SJCRH30 (cell line): ENCODE measurements around the gene ANKRD36C. TPM values are rescaled to one million over a fixed set of nuclear protein-coding genes. Genes with fewer than 3 reads are reported as not detected.
"Not testable (repeated sequence)": the region's sequence is repeated elsewhere in the genome, so short reads cannot be mapped to it uniquely, and the experiment has no call there.

Experiments used
- DNase-seq, 2 experiments: peaks; one replicate each; pipeline ENCODE4 v3.0.0-alpha.2; 2015 to 2020
- H3K27ac ChIP-seq: fragments of 250-450 bp; sonication (Bioruptor Pico); 2 replicates; pipeline ENCODE4 v1.5.1; 2020; ENCODE audit warnings: mild to moderate bottlenecking, moderate library complexity
- H3K27me3 ChIP-seq: fragments of 250-450 bp; sonication (Bioruptor Pico); 2 replicates; pipeline ENCODE4 v1.5.1; 2020; ENCODE audit warnings: mild to moderate bottlenecking, moderate library complexity
- H3K36me3 ChIP-seq: fragments of 250-450 bp; sonication (Bioruptor Pico); 2 replicates; pipeline ENCODE4 v1.5.1; 2020; ENCODE audit warnings: mild to moderate bottlenecking, moderate library complexity
- H3K4me1 ChIP-seq: fragments of 250-450 bp; sonication (Bioruptor Pico); 2 replicates; pipeline ENCODE4 v1.5.1; 2020; ENCODE audit warnings: mild to moderate bottlenecking, moderate library complexity
- H3K4me3 ChIP-seq: fragments of 250-450 bp; sonication (Bioruptor Pico); 2 replicates; pipeline ENCODE4 v1.5.1; 2020; ENCODE audit warnings: mild to moderate bottlenecking, moderate library complexity
- H3K9me3 ChIP-seq: fragments of 250-450 bp; sonication (Bioruptor Pico); replicated peaks from 2 replicates; pipeline ENCODE4 v1.5.1; 2020; ENCODE audit warnings: mild to moderate bottlenecking, moderate library complexity
- total RNA-seq: library from RNA; depleted of rRNA; stranded (reverse); fragments of >200 nt; shearing (Covaris generic); gene quantifications from 2 replicates; pipeline ENCODE4 v1.2.3, GENCODE V29; 2014; rRNA removed

The ANKRD36C gene
- total RNA-seq, 1 experiment from 2014 or later = 28.8 TPM

GRCh38 chr2:95793970-95794369, 197.7 kb downstream of the ANKRD36C start:
- H3K4me1 ChIP-seq, H3K27ac ChIP-seq, H3K9me3 ChIP-seq, DNase-seq, H3K36me3 ChIP-seq, H3K27me3 ChIP-seq, H3K4me3 ChIP-seq: not testable (repeated sequence)

DNA sequence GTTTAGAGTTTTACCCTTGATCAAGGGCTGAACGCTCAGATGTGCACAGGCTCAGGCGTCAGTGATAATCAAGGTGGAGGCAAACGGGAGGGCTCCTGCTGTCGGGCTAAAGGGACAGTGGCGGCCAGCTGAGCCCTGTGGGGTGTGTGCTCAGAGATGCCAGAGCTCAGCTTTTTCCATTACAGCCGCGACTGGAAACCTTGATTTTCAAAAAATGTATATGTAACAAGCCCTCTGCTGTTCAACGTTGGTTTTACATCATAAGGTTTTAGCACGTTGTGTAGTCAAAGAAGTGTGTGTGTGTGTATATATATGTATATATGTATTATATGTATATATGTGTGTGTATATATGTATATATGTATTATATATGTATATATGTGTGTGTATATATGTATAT, 201.4 kb downstream of the ANKRD36C start:
- not testable (repeated sequence) for H3K36me3 ChIP-seq, H3K9me3 ChIP-seq, H3K4me1 ChIP-seq, H3K4me3 ChIP-seq, H3K27me3 ChIP-seq, H3K27ac ChIP-seq, DNase-seq

DNA sequence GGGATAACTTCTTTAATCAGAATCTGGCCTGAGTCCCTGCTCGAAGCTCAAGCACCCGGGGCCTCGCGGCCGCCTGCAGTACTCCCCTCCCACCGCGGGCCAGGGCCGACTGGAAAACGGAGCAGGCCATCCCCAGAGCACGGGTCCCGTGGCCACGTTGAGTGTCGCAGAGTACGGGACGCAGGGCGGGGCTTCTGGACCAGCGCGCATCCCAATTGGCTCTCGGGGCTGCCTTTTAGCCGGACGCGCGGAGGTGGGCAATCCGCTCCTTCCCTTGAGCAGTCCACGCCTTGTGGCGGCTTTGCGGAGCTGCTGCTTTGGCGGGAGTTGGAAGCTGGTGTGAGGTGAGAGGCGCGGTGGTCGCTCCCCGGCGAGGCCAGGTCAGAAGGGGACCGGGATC, 202.2 kb downstream of the ANKRD36C start:
- DNase-seq, H3K36me3 ChIP-seq, H3K27ac ChIP-seq, H3K4me3 ChIP-seq, H3K4me1 ChIP-seq, H3K27me3 ChIP-seq, H3K9me3 ChIP-seq: not testable (repeated sequence)

- not testable (repeated sequence) for H3K4me3 ChIP-seq, H3K36me3 ChIP-seq, DNase-seq, H3K27me3 ChIP-seq, H3K4me1 ChIP-seq, H3K27ac ChIP-seq, H3K9me3 ChIP-seq
Observed at GRCh38 chr2:95788642-95789041, 203.0 kb downstream of the ANKRD36C start.

Other genes with a start within 250 kb of the ANKRD36C start
- gene GPAT2, start 43.1 kb upstream of the ANKRD36C start, total RNA-seq = 0.05 and 0.08 TPM in 2 replicates
- not detected in 2 replicates for gene ADRA2B, start 124.7 kb upstream of the ANKRD36C start, total RNA-seq
- not detected in 2 replicates for gene ASTL, start 146.7 kb upstream of the ANKRD36C start, total RNA-seq
- 0.67 and 1.0 TPM in 2 replicates for gene DUSP2, start 153.6 kb upstream of the ANKRD36C start, total RNA-seq
- 232 and 243 TPM in 2 replicates for gene STARD7, start 217.0 kb upstream of the ANKRD36C start, total RNA-seq